ENCODE results near the gene HSD17B3. TPM values are rescaled to one million over a fixed set of nuclear protein-coding genes. Genes with fewer than 3 reads are reported as not detected.

The HSD17B3 gene
- total RNA-seq, 2 experiments from 2014 or later: 0.42 to 0.80 TPM

GRCh38 chr9:96204853-96205252 is 97.1 kb downstream of the HSD17B3 start:
- intact Hi-C loops (cut with DNase I, micrococcal nuclease): no loop called here
- no peak for ATAC-seq (ENCODE audit: poor library complexity)

GRCh38 chr9:96203867-96204501 is 98.0 kb downstream of the HSD17B3 start:
- Mint-ChIP-seq H3K9me3 (no peaks in the 10 kb centered on the region), H3K27ac (no peak overlapping the region), H3K27me3 (peaks cover 10% of the 10 kb centered on the region), H3K36me3 (ENCODE audit: low read depth) (no peaks in the 10 kb centered on the region), H3K4me1 (ENCODE audit: low read depth) (no peaks in the 10 kb centered on the region), H3K4me3 (no peak overlapping the region)
- Histone ChIP-seq H3K9me3 (ENCODE audit: control insufficient read depth in 1 of 2, insufficient read depth in 1 of 2, low read length in 2 of 2) (peaks cover 0 to 10% of the 10 kb centered on the region in 2 experiments), H3K36me3 (ENCODE audit: insufficient read depth, low read length) (no peaks in the 10 kb centered on the region), H3K27ac (ENCODE audit: low read depth in 1 of 2, low read length in 2 of 2) (no peak overlapping the region), H3K4me3 (ENCODE audit: low read length) (no peak overlapping the region), H3K27me3 (ENCODE audit: control insufficient read depth in 1 of 2, insufficient read depth in 2 of 2, low read length in 2 of 2) (peaks cover 0 to 3% of the 10 kb centered on the region in 2 experiments), H3K4me1 (ENCODE audit: insufficient read depth, low read length) (peaks cover 8% of the 10 kb centered on the region)
- TF ChIP-seq CTCF (IDR thresholded peaks at IDR 0.05): no peak
- intact Hi-C loops (cut with DNase I, micrococcal nuclease): no loop called here
- ChIA-PET POLR2A (no interaction called here), CTCF (no interaction called here)
- DNase-seq (peak in 2 of 14 experiments; percentile 6 to 39), ATAC-seq (ENCODE audit: poor library complexity) (no peak)

More at GRCh38 chr9:96204853-96205252, 97.1 kb downstream of the HSD17B3 start:
- POLR2A ChIA-PET: no interaction called here
- H3K36me3 ChIP-seq (ENCODE audit: insufficient read depth, low read length): no peaks in the 10 kb centered on the region
- no peak overlapping the region for H3K4me3 ChIP-seq (ENCODE audit: low read length)
- no peaks in the 10 kb centered on the region for H3K9me3 Mint-ChIP-seq
- H3K9me3 ChIP-seq (ENCODE audit: control insufficient read depth in 1 of 2, insufficient read depth in 1 of 2, low read length in 2 of 2): peaks cover 0 to 10% of the 10 kb centered on the region in 2 experiments
- no peak overlapping the region for H3K27ac ChIP-seq (ENCODE audit: low read depth in 1 of 2, low read length in 2 of 2)
- DNase-seq: no peak
- H3K4me3 Mint-ChIP-seq: no peak overlapping the region
- peaks cover 8% of the 10 kb centered on the region for H3K4me1 ChIP-seq (ENCODE audit: insufficient read depth, low read length)
- H3K27ac Mint-ChIP-seq: no peak overlapping the region
- no peak for TF ChIP-seq CTCF (IDR thresholded peaks at IDR 0.05)
- peaks cover 0 to 3% of the 10 kb centered on the region in 2 experiments for H3K27me3 ChIP-seq (ENCODE audit: control insufficient read depth in 1 of 2, insufficient read depth in 2 of 2, low read length in 2 of 2)
- H3K36me3 Mint-ChIP-seq (ENCODE audit: low read depth): no peaks in the 10 kb centered on the region
- H3K4me1 Mint-ChIP-seq (ENCODE audit: low read depth): no peaks in the 10 kb centered on the region
- H3K27me3 Mint-ChIP-seq: peaks cover 8% of the 10 kb centered on the region
- CTCF ChIA-PET: no interaction called here

- H3K4me3 ChIP-seq (ENCODE audit: low read length): no peak overlapping the region
- intact Hi-C loops (cut with DNase I, micrococcal nuclease): no loop called here
- CTCF ChIA-PET: no interaction called here
- no peak for ATAC-seq (ENCODE audit: poor library complexity)
- peaks cover 0 to 3% of the 10 kb centered on the region in 2 experiments for H3K27me3 ChIP-seq (ENCODE audit: control insufficient read depth in 1 of 2, insufficient read depth in 2 of 2, low read length in 2 of 2)
- no peaks in the 10 kb centered on the region for H3K4me1 Mint-ChIP-seq (ENCODE audit: low read depth)
- no peaks in the 10 kb centered on the region for H3K9me3 Mint-ChIP-seq
- H3K27ac Mint-ChIP-seq: no peak overlapping the region
- no peaks in the 10 kb centered on the region for H3K36me3 ChIP-seq (ENCODE audit: insufficient read depth, low read length)
- no peak overlapping the region for H3K4me3 Mint-ChIP-seq
- H3K9me3 ChIP-seq (ENCODE audit: control insufficient read depth in 1 of 2, insufficient read depth in 1 of 2, low read length in 2 of 2): peaks cover 0 to 10% of the 10 kb centered on the region in 2 experiments
- POLR2A ChIA-PET: no interaction called here
- peaks cover 8% of the 10 kb centered on the region for H3K4me1 ChIP-seq (ENCODE audit: insufficient read depth, low read length)
- H3K27me3 Mint-ChIP-seq: peaks cover 12% of the 10 kb centered on the region
- no peak for TF ChIP-seq CTCF (IDR thresholded peaks at IDR 0.05)
- H3K27ac ChIP-seq (ENCODE audit: low read depth in 1 of 2, low read length in 2 of 2): no peak overlapping the region
- no peak for DNase-seq
- no peaks in the 10 kb centered on the region for H3K36me3 Mint-ChIP-seq (ENCODE audit: low read depth)
These were observed 98.8 kb downstream of the HSD17B3 start for GRCh38 chr9:96202971-96203780.
